SK-N-SH treated with all-trans-retinoic acid at 6 μM for 48 hours (cell line): ENCODE data around the gene AGO1.

Experiments used
- ATAC-seq: fragments of 200-7000 bp; cut with Tn5 transposase; 3 replicates; pipeline ENCODE4 v1.9.1; 2020; ENCODE audit warnings: mild to moderate bottlenecking, moderate library complexity
- ARNTL ChIP-seq: fragments of 450-650 bp; formaldehyde crosslinking; IDR thresholded peaks from 2 replicates; pipeline ENCODE4 v1.5.0; 2020; ENCODE audit warnings: low read depth, mild to moderate bottlenecking, moderate library complexity, borderline replicate concordance
- BACH2 ChIP-seq: fragments of 250-450 bp; sonication (Bioruptor Pico); IDR thresholded peaks from 2 replicates; pipeline ENCODE4 v1.9.0; 2021; ENCODE audit warnings: mild to moderate bottlenecking, borderline replicate concordance
- CREB5 ChIP-seq: fragments of 250-450 bp; sonication (Bioruptor Pico); IDR thresholded peaks from 2 replicates; pipeline ENCODE4 v1.5.1; 2020; ENCODE audit warnings: low read depth, mild to moderate bottlenecking, moderate library complexity
- CSRNP3 ChIP-seq: fragments of 250-450 bp; sonication (Bioruptor Pico); IDR thresholded peaks from 2 replicates; pipeline ENCODE4 v1.5.1; 2021; ENCODE audit warnings: mild to moderate bottlenecking, moderate library complexity
- ESRRG ChIP-seq: fragments of 250-450 bp; sonication (Bioruptor Pico); IDR thresholded peaks from 2 replicates; pipeline ENCODE4 v1.6.1; 2021; ENCODE audit warnings: mild to moderate bottlenecking
- GLIS3 ChIP-seq: fragments of 250-450 bp; sonication (Bioruptor Pico); IDR thresholded peaks from 2 replicates; pipeline ENCODE4 v1.5.0; 2020; ENCODE audit warnings: mild to moderate bottlenecking, moderate library complexity
- ISL1 ChIP-seq: fragments of 250-450 bp; sonication (Bioruptor Pico); IDR thresholded peaks from 2 replicates; pipeline ENCODE4 v2.1.2; 2022; ENCODE audit warnings: mild to moderate bottlenecking, moderate library complexity
- OSR1 ChIP-seq: fragments of 250-450 bp; sonication (Bioruptor Pico); IDR thresholded peaks from 2 replicates; pipeline ENCODE4 v1.8.0; 2022; ENCODE audit warnings: moderate library complexity, mild to moderate bottlenecking, inconsistent platforms
- PATZ1 ChIP-seq: fragments of 250-450 bp; sonication (Bioruptor Pico); IDR thresholded peaks from 2 replicates; pipeline ENCODE4 v1.8.0; 2020; ENCODE audit warnings: mild to moderate bottlenecking, moderate library complexity, borderline replicate concordance
- PPARA ChIP-seq: fragments of 250-450 bp; sonication (Bioruptor Pico); IDR thresholded peaks from 2 replicates; pipeline ENCODE4 v1.5.0; 2020; ENCODE audit warnings: mild to moderate bottlenecking, borderline replicate concordance
- SNAI2 ChIP-seq: fragments of 250-450 bp; sonication (Bioruptor Pico); IDR thresholded peaks from 2 replicates; pipeline ENCODE4 v1.5.0; 2020; ENCODE audit warnings: mild to moderate bottlenecking, moderate library complexity
- TCF4 ChIP-seq: fragments of 250-450 bp; sonication (Bioruptor Pico); IDR thresholded peaks from 2 replicates; pipeline ENCODE4 v1.8.0; 2021; ENCODE audit warnings: mild to moderate bottlenecking, moderate library complexity, borderline replicate concordance
- TOX ChIP-seq: fragments of 250-450 bp; sonication (Bioruptor Pico); IDR thresholded peaks from 2 replicates; pipeline ENCODE4 v1.8.0; 2021; ENCODE audit warnings: mild to moderate bottlenecking, moderate library complexity, borderline replicate concordance
- TSHZ2 ChIP-seq: fragments of 250-450 bp; sonication (Bioruptor Pico); IDR thresholded peaks from 2 replicates; pipeline ENCODE4 v1.5.0; 2020; ENCODE audit warnings: mild to moderate bottlenecking, moderate library complexity
- ZC3H10 ChIP-seq: fragments of 250-450 bp; sonication (Bioruptor Pico); IDR thresholded peaks from 2 replicates; pipeline ENCODE4 v1.5.1; 2021; ENCODE audit warnings: mild to moderate bottlenecking, moderate library complexity
- ZFP3 ChIP-seq: fragments of 250-450 bp; sonication (Bioruptor Pico); IDR thresholded peaks from 2 replicates; pipeline ENCODE4 v1.5.0; 2020; ENCODE audit warnings: mild to moderate bottlenecking, moderate library complexity
- ZFP30 ChIP-seq: fragments of 450-650 bp; formaldehyde crosslinking; IDR thresholded peaks from 2 replicates; pipeline ENCODE4 v1.5.0; 2022; ENCODE audit warnings: mild to moderate bottlenecking, moderate library complexity
- ZNF565 ChIP-seq: fragments of 450-650 bp; formaldehyde crosslinking; conservative IDR thresholded peaks from 2 replicates; pipeline ENCODE4 v1.5.0; 2020; ENCODE audit warnings: low read depth, mild to moderate bottlenecking, moderate library complexity
- ZNF8 ChIP-seq: fragments of 450-650 bp; formaldehyde crosslinking; IDR thresholded peaks from 2 replicates; pipeline ENCODE4 v1.5.0; 2020; ENCODE audit warnings: mild to moderate bottlenecking, moderate library complexity

Gene AGO1

GRCh38 chr1:35901235-35901634 is 18.2 kb downstream of the AGO1 start:
- no peak for ATAC-seq
- TF ChIP-seq ZC3H10 (CRISPR knock-in tag) (no peak), CREB5 (CRISPR knock-in tag) (no peak), TCF4 (no peak), ZNF8 (CRISPR knock-in tag) (no peak), TOX (CRISPR knock-in tag) (no peak), PPARA (CRISPR knock-in tag) (no peak)

GRCh38 chr1:35902671-35903070 is 19.7 kb downstream of the AGO1 start:
- ATAC-seq: no peak
- no peak for TF ChIP-seq BACH2 (CRISPR knock-in tag)
- TF ChIP-seq, all 23 proteins: peak for 0

- ATAC-seq: no peak
- TF ChIP-seq PATZ1 (CRISPR knock-in tag): no peak
- TF ChIP-seq GLIS3 (CRISPR knock-in tag): no peak
- no peak for TF ChIP-seq PPARA (CRISPR knock-in tag)
- TF ChIP-seq OSR1 (CRISPR knock-in tag): no peak
- TF ChIP-seq, all 23 proteins: peak for 0
Observed at GRCh38 chr1:35914717-35915116, 31.7 kb downstream of the AGO1 start.

- ATAC-seq: no peak
- TF ChIP-seq ZNF565 (CRISPR knock-in tag) (no peak), ZC3H10 (CRISPR knock-in tag) (no peak), OSR1 (CRISPR knock-in tag) (no peak), SNAI2 (CRISPR knock-in tag) (no peak), CSRNP3 (no peak), PATZ1 (CRISPR knock-in tag) (no peak), ESRRG (no peak), GLIS3 (CRISPR knock-in tag) (no peak), TSHZ2 (CRISPR knock-in tag) (no peak), ISL1 (CRISPR knock-in tag) (no peak)
- TF ChIP-seq, all 23 proteins: peak for 0
Observed at GRCh38 chr1:35915693-35916092, 32.7 kb downstream of the AGO1 start.

GRCh38 chr1:35923791-35924221 is 40.8 kb downstream of the AGO1 start:
- no peak for ATAC-seq
- no peak for TF ChIP-seq ZFP3
- no peak for TF ChIP-seq ZNF565 (CRISPR knock-in tag)
- no peak for TF ChIP-seq BACH2 (CRISPR knock-in tag)
- no peak for TF ChIP-seq OSR1 (CRISPR knock-in tag)
- TF ChIP-seq PATZ1 (CRISPR knock-in tag): no peak
- no peak for TF ChIP-seq ARNTL
- TF ChIP-seq ZFP30 (CRISPR knock-in tag): no peak
- no peak for TF ChIP-seq ISL1 (CRISPR knock-in tag)
- no peak for TF ChIP-seq CSRNP3
- TF ChIP-seq TOX (CRISPR knock-in tag): no peak
- TF ChIP-seq ZC3H10 (CRISPR knock-in tag): no peak
